ENCODE data around the gene HCCS. TPM values are rescaled to one million over a fixed set of nuclear protein-coding genes. Genes with fewer than 3 reads are reported as not detected.

Gene HCCS
- total RNA-seq, 1 experiment from 2014 or later = 63.2 TPM

- H3K4me3 ChIP-seq = no peak overlapping the region
- H3K9me3 ChIP-seq (replicated peaks) = no peaks in the 10 kb centered on the region
- H3K27ac ChIP-seq = no peak overlapping the region; the same call in 1 of the 2 replicates
- peaks cover 7% of the 10 kb centered on the region; the same call in 1 of the 2 replicates for H3K36me3 ChIP-seq
- H3K27me3 ChIP-seq = no peaks in the 10 kb centered on the region
- DNase-seq = peak in 1 of 2 experiments; percentile 62
- H3K4me1 ChIP-seq = peaks cover 15% of the 10 kb centered on the region
These were observed 26.5 kb downstream of the HCCS start for GRCh38 chrX:11137543-11138139.

GRCh38 chrX:11138498-11139390 is 27.6 kb downstream of the HCCS start:
- Histone ChIP-seq H3K27ac (no peak overlapping the region), H3K27me3 (no peaks in the 10 kb centered on the region), H3K9me3 (replicated peaks) (no peaks in the 10 kb centered on the region), H3K36me3 (peaks cover 10% of the 10 kb centered on the region), H3K4me1 (peaks cover 9% of the 10 kb centered on the region), H3K4me3 (no peak overlapping the region)
- no peak for DNase-seq

GRCh38 chrX:11143931-11144678 is 33.0 kb downstream of the HCCS start:
- Histone ChIP-seq H3K9me3 (replicated peaks) (no peaks in the 10 kb centered on the region), H3K27me3 (no peaks in the 10 kb centered on the region), H3K4me1 (no peaks in the 10 kb centered on the region), H3K4me3 (no peak overlapping the region), H3K36me3 (peaks cover 10% of the 10 kb centered on the region), H3K27ac (no peak overlapping the region)
- DNase-seq = peak; percentile 72 to 92

- Histone ChIP-seq H3K9me3 (replicated peaks) (no peaks in the 10 kb centered on the region), H3K36me3 (peaks cover 7% of the 10 kb centered on the region), H3K27me3 (no peaks in the 10 kb centered on the region), H3K4me3 (no peak overlapping the region), H3K27ac (no peak overlapping the region), H3K4me1 (peaks cover 2% of the 10 kb centered on the region; the same call in 1 of the 2 replicates)
- DNase-seq = no peak
These were observed 35.3 kb downstream of the HCCS start for GRCh38 chrX:11146411-11146810.

- Histone ChIP-seq H3K27ac (no peak overlapping the region), H3K4me3 (no peak overlapping the region), H3K27me3 (no peaks in the 10 kb centered on the region), H3K9me3 (replicated peaks) (no peaks in the 10 kb centered on the region), H3K36me3 (peaks cover 3% of the 10 kb centered on the region; the same call in 1 of the 2 replicates), H3K4me1 (peaks cover 2% of the 10 kb centered on the region; the same call in 1 of the 2 replicates)
- no peak for DNase-seq
These were observed 37.3 kb downstream of the HCCS start for GRCh38 chrX:11148401-11148800.

GRCh38 chrX:11151799-11152559 is 40.8 kb downstream of the HCCS start:
- Histone ChIP-seq H3K4me3 (no peak overlapping the region), H3K9me3 (replicated peaks) (no peaks in the 10 kb centered on the region; the same call in 1 of the 2 replicates), H3K27ac (no peak overlapping the region), H3K4me1 (peaks cover 2% of the 10 kb centered on the region; the same call in 1 of the 2 replicates), H3K27me3 (no peaks in the 10 kb centered on the region), H3K36me3 (peaks cover 12% of the 10 kb centered on the region; the same call in 1 of the 2 replicates)
- DNase-seq = no peak

- no peak for DNase-seq
- no peaks in the 10 kb centered on the region; the same call in 1 of the 2 replicates for H3K9me3 ChIP-seq (replicated peaks)
- peaks cover 22% of the 10 kb centered on the region for H3K36me3 ChIP-seq
- H3K27me3 ChIP-seq = no peaks in the 10 kb centered on the region
- H3K4me3 ChIP-seq = no peak overlapping the region
- H3K27ac ChIP-seq = no peak overlapping the region
- no peaks in the 10 kb centered on the region for H3K4me1 ChIP-seq
These were observed 48.0 kb downstream of the HCCS start for GRCh38 chrX:11159149-11159548.

- H3K9me3 ChIP-seq (replicated peaks) = no peaks in the 10 kb centered on the region
- DNase-seq = no peak
- no peaks in the 10 kb centered on the region for H3K27me3 ChIP-seq
- H3K4me1 ChIP-seq = no peaks in the 10 kb centered on the region
- peaks cover 23% of the 10 kb centered on the region for H3K36me3 ChIP-seq
- H3K4me3 ChIP-seq = no peak overlapping the region
- no peak overlapping the region for H3K27ac ChIP-seq
These were observed 53.3 kb downstream of the HCCS start for GRCh38 chrX:11164433-11164832.

- no peak for DNase-seq
- H3K27ac ChIP-seq = no peak overlapping the region
These were observed 60.8 kb downstream of the HCCS start for GRCh38 chrX:11171956-11172355.

GRCh38 chrX:11172415-11172814 is 61.3 kb downstream of the HCCS start:
- Histone ChIP-seq H3K27ac (no peak overlapping the region), H3K36me3 (peaks cover 17% of the 10 kb centered on the region), H3K4me3 (no peak overlapping the region), H3K27me3 (no peaks in the 10 kb centered on the region), H3K9me3 (replicated peaks) (no peaks in the 10 kb centered on the region), H3K4me1 (no peaks in the 10 kb centered on the region)
- no peak for DNase-seq

More at GRCh38 chrX:11171956-11172355, 60.8 kb downstream of the HCCS start:
- H3K4me3 ChIP-seq = no peak overlapping the region
- H3K36me3 ChIP-seq = peaks cover 17% of the 10 kb centered on the region
- H3K4me1 ChIP-seq = no peaks in the 10 kb centered on the region
- H3K27me3 ChIP-seq = no peaks in the 10 kb centered on the region
- H3K9me3 ChIP-seq (replicated peaks) = no peaks in the 10 kb centered on the region

Other genes with a start within 250 kb of the HCCS start
- not detected in 2 replicates for gene AMELX, start 182.1 kb downstream of the HCCS start, total RNA-seq (2014; rRNA removed; shearing (Covaris generic))

All from SJCRH30 (cell line).